ENCODE data around the gene STPG4. TPM values are rescaled to one million over a fixed set of nuclear protein-coding genes. Genes with fewer than 3 reads are reported as not detected.

STPG4 gene
- total RNA-seq, 1 donor from 2014 or later: not detected

- DNase-seq (ENCODE audit: low read depth): no peak
- no peak for TF ChIP-seq CTCF (conservative IDR thresholded peaks at IDR 0.05; ENCODE audit: low read depth, low read length)
- no peak overlapping the region for H3K4me3 ChIP-seq (ENCODE audit: low read depth, low read length)
Measured at GRCh38 chr2:47060652-47061170, 94.4 kb downstream of the STPG4 start.

- no peak for TF ChIP-seq CTCF (conservative IDR thresholded peaks at IDR 0.05; ENCODE audit: low read depth, low read length)
- DNase-seq (ENCODE audit: low read depth): no peak
- no peak overlapping the region for H3K4me3 ChIP-seq (ENCODE audit: low read depth, low read length)
Measured at GRCh38 chr2:47058003-47058931, 96.8 kb downstream of the STPG4 start.

- no peak for TF ChIP-seq CTCF (conservative IDR thresholded peaks at IDR 0.05; ENCODE audit: low read depth, low read length)
- DNase-seq (ENCODE audit: low read depth): no peak
- no peak overlapping the region for H3K4me3 ChIP-seq (ENCODE audit: low read depth, low read length)
Measured at GRCh38 chr2:47057687-47058002, 97.5 kb downstream of the STPG4 start.

- TF ChIP-seq CTCF (conservative IDR thresholded peaks at IDR 0.05; ENCODE audit: low read depth, low read length): no peak
- DNase-seq (ENCODE audit: low read depth): no peak
Measured at GRCh38 chr2:47056868-47057686, 98.0 kb downstream of the STPG4 start.

GRCh38 chr2:47056374-47056773, 98.7 kb downstream of the STPG4 start:
- no peak overlapping the region for H3K4me3 ChIP-seq (ENCODE audit: low read depth, low read length)
- TF ChIP-seq CTCF (conservative IDR thresholded peaks at IDR 0.05; ENCODE audit: low read depth, low read length): no peak
- no peak for DNase-seq (ENCODE audit: low read depth)

More at GRCh38 chr2:47056868-47057686, 98.0 kb downstream of the STPG4 start:
- no peak overlapping the region for H3K4me3 ChIP-seq (ENCODE audit: low read depth, low read length)

GRCh38 chr2:47054868-47055267, 100.2 kb downstream of the STPG4 start:
- TF ChIP-seq CTCF (conservative IDR thresholded peaks at IDR 0.05; ENCODE audit: low read depth, low read length): no peak
- no peak for DNase-seq (ENCODE audit: low read depth)
- no peak overlapping the region for H3K4me3 ChIP-seq (ENCODE audit: low read depth, low read length)
